GDM1 (cell line): Measurements from ENCODE around the gene PALS1.
"Not testable (repeated sequence)": the region's sequence is repeated elsewhere in the genome, so short reads cannot be mapped to it uniquely, and the experiment has no call there.

Source experiments
- DNase-seq: peaks from one replicate; lab custom pipeline; 2025; lab: John Stamatoyannopoulos, UW

The PALS1 gene

GRCh38 chr14:67257906-67258305, 16.7 kb downstream of the PALS1 start:
- DNase-seq, result no peak

GRCh38 chr14:67260965-67261364, 19.7 kb downstream of the PALS1 start:
- no peak for DNase-seq

GRCh38 chr14:67263499-67264149, 22.4 kb downstream of the PALS1 start:
- no peak for DNase-seq

GRCh38 chr14:67265131-67265530, 23.9 kb downstream of the PALS1 start:
- no peak for DNase-seq

GRCh38 chr14:67267576-67268328, 26.5 kb downstream of the PALS1 start:
- no peak for DNase-seq

- DNase-seq, result no peak
These were observed 27.4 kb downstream of the PALS1 start for GRCh38 chr14:67268426-67269150.

- no peak for DNase-seq
These were observed 28.2 kb downstream of the PALS1 start for GRCh38 chr14:67269298-67270060.

- DNase-seq, result no peak
These were observed 29.0 kb downstream of the PALS1 start for GRCh38 chr14:67270145-67270753.

- DNase-seq, result no peak
These were observed 29.7 kb downstream of the PALS1 start for GRCh38 chr14:67270933-67271332.

- not testable (repeated sequence) for DNase-seq
These were observed 32.0 kb downstream of the PALS1 start for GRCh38 chr14:67273281-67273680.

- DNase-seq, result no peak
These were observed 34.9 kb downstream of the PALS1 start for GRCh38 chr14:67276131-67276530.

GRCh38 chr14:67280506-67280905, 39.3 kb downstream of the PALS1 start:
- no peak for DNase-seq

- DNase-seq, result no peak
These were observed 44.7 kb downstream of the PALS1 start for GRCh38 chr14:67285876-67286452.
